Ectodermal cell (in vitro differentiated cells): ENCODE results near the gene PKNOX2.

Experiments used
- H3K27ac ChIP-seq: 2 replicates; pipeline ENCODE4 v1.7.0; 2013; ENCODE audit warnings: mild to moderate bottlenecking, low read depth, low read length; ENCODE audit not compliant: insufficient read depth, poor library complexity, severe bottlenecking
- H3K27me3 ChIP-seq: 2 replicates; pipeline ENCODE4 v1.7.0; 2013; ENCODE audit warnings: mild to moderate bottlenecking, low read length; ENCODE audit not compliant: insufficient read depth, control insufficient read depth, poor library complexity, severe bottlenecking
- H3K36me3 ChIP-seq: one replicate; pipeline ENCODE4 v1.7.0; 2013; ENCODE audit warnings: low read length; ENCODE audit not compliant: control insufficient read depth, insufficient read depth
- H3K4me1 ChIP-seq: one replicate; pipeline ENCODE4 v1.7.0; 2013; ENCODE audit warnings: low read length; ENCODE audit not compliant: control insufficient read depth, insufficient read depth
- H3K4me3 ChIP-seq: 2 replicates; pipeline ENCODE4 v1.7.0; 2013; ENCODE audit warnings: low read depth, low read length, control low read depth; ENCODE audit not compliant: insufficient read depth
- H3K9me3 ChIP-seq: 2 replicates; pipeline ENCODE4 v1.7.0; 2013; ENCODE audit warnings: mild to moderate bottlenecking, low read length, moderate library complexity; ENCODE audit not compliant: control insufficient read depth
- WGBS, 2 experiments: methylation state at CpG; one replicate each; pipeline ENCODE4 v1.1.7; 2013; ENCODE audit warnings: missing lambda C conversion rate in 2 of 2; 5-methylcytosine and 5-hydroxymethylcytosine counted together

PKNOX2 gene

GRCh38 chr11:125256541-125257189 is 92.1 kb downstream of the PKNOX2 start:
- Histone ChIP-seq H3K27ac (no peak overlapping the region), H3K4me1 (peaks cover 20% of the 10 kb centered on the region), H3K27me3 (no peaks in the 10 kb centered on the region), H3K4me3 (no peak overlapping the region), H3K36me3 (no peaks in the 10 kb centered on the region), H3K9me3 (no peaks in the 10 kb centered on the region)
- 92 to 93% methylated on average over 5 to 6 of the region's 6 CpGs for WGBS, 2 experiments

- Histone ChIP-seq H3K4me1 (peaks cover 26% of the 10 kb centered on the region), H3K27me3 (no peaks in the 10 kb centered on the region), H3K36me3 (no peaks in the 10 kb centered on the region), H3K4me3 (no peak overlapping the region), H3K9me3 (no peaks in the 10 kb centered on the region), H3K27ac (no peak overlapping the region)
- WGBS, 2 experiments, result 83 to 86% methylated on average over 7 of the region's 7 CpGs
These were observed 92.6 kb downstream of the PKNOX2 start for GRCh38 chr11:125257190-125257579.

- no peaks in the 10 kb centered on the region for H3K36me3 ChIP-seq
- 85 to 87% methylated on average over 4 of the region's 4 CpGs for WGBS, 2 experiments
- H3K4me1 ChIP-seq, result peaks cover 31% of the 10 kb centered on the region
These were observed 93.2 kb downstream of the PKNOX2 start for GRCh38 chr11:125257751-125258150.

GRCh38 chr11:125258291-125259032 is 93.9 kb downstream of the PKNOX2 start:
- Histone ChIP-seq H3K4me3 (no peak overlapping the region), H3K27ac (no peak overlapping the region), H3K27me3 (no peaks in the 10 kb centered on the region), H3K36me3 (no peaks in the 10 kb centered on the region), H3K9me3 (no peaks in the 10 kb centered on the region), H3K4me1 (peaks cover 36% of the 10 kb centered on the region)
- 84 to 89% methylated on average over 7 of the region's 8 CpGs for WGBS, 2 experiments

More at GRCh38 chr11:125257751-125258150, 93.2 kb downstream of the PKNOX2 start:
- Histone ChIP-seq H3K4me3 (no peak overlapping the region), H3K9me3 (no peaks in the 10 kb centered on the region), H3K27ac (no peak overlapping the region), H3K27me3 (no peaks in the 10 kb centered on the region)

- Histone ChIP-seq H3K27ac (peak overlapping the region; percentile 98), H3K9me3 (no peaks in the 10 kb centered on the region), H3K4me3 (no peak overlapping the region), H3K36me3 (no peaks in the 10 kb centered on the region), H3K4me1 (peaks cover 56% of the 10 kb centered on the region), H3K27me3 (no peaks in the 10 kb centered on the region)
- WGBS, 2 experiments, result 86 to 91% methylated on average over 4 of the region's 4 CpGs
These were observed 97.0 kb downstream of the PKNOX2 start for GRCh38 chr11:125261588-125261987.

- WGBS, 2 experiments, result 43% methylated on average over 20 of the region's 20 CpGs
- Histone ChIP-seq H3K36me3 (no peaks in the 10 kb centered on the region), H3K4me1 (peaks cover 50% of the 10 kb centered on the region), H3K27ac (peak overlapping the region; percentile 98), H3K4me3 (no peak overlapping the region), H3K9me3 (no peaks in the 10 kb centered on the region), H3K27me3 (no peaks in the 10 kb centered on the region)
These were observed 97.8 kb downstream of the PKNOX2 start for GRCh38 chr11:125262194-125262829.

- no peaks in the 10 kb centered on the region for H3K27me3 ChIP-seq
- WGBS, 2 experiments, result 3 to 5% methylated on average over 10 of the region's 10 CpGs
- peak overlapping the region; percentile 98 for H3K27ac ChIP-seq
- no peaks in the 10 kb centered on the region for H3K9me3 ChIP-seq
- H3K36me3 ChIP-seq, result no peaks in the 10 kb centered on the region
- H3K4me3 ChIP-seq, result peak overlapping the region; percentile 18
- peaks cover 54% of the 10 kb centered on the region for H3K4me1 ChIP-seq
These were observed 98.3 kb downstream of the PKNOX2 start for GRCh38 chr11:125262830-125263218.

- peak overlapping the region; percentile 18 for H3K4me3 ChIP-seq
- 1 to 3% methylated on average over 29 of the region's 29 CpGs for WGBS, 2 experiments
- H3K4me1 ChIP-seq, result peaks cover 59% of the 10 kb centered on the region
- H3K27ac ChIP-seq, result peak overlapping the region; percentile 98
- no peaks in the 10 kb centered on the region for H3K27me3 ChIP-seq
- H3K36me3 ChIP-seq, result no peaks in the 10 kb centered on the region
- H3K9me3 ChIP-seq, result no peaks in the 10 kb centered on the region
These were observed 98.8 kb downstream of the PKNOX2 start for GRCh38 chr11:125263268-125263790.

GRCh38 chr11:125264100-125265022 is 99.8 kb downstream of the PKNOX2 start:
- Histone ChIP-seq H3K9me3 (no peaks in the 10 kb centered on the region), H3K4me3 (no peak overlapping the region), H3K36me3 (no peaks in the 10 kb centered on the region), H3K27me3 (no peaks in the 10 kb centered on the region), H3K4me1 (peaks cover 59% of the 10 kb centered on the region), H3K27ac (peak overlapping the region; percentile 98)
- 80 to 88% methylated on average over 13 to 14 of the region's 14 CpGs for WGBS, 2 experiments
